NB4 (cell line): ENCODE data around the gene NCS1.

ENCODE experiments used
- DNase-seq: peaks from one replicate; pipeline ENCODE4 v3.0.0; 2010; ENCODE audit warnings: low read depth
- H3K4me3 ChIP-seq: one replicate; pipeline ENCODE4 v1.5.1; 2011; ENCODE audit warnings: mild to moderate bottlenecking, low read depth, low read length, moderate library complexity
- CTCF ChIP-seq: IDR thresholded peaks from one replicate; pipeline ENCODE4 v1.5.1; 2012; ENCODE audit warnings: low read depth, low read length
- MAX ChIP-seq: IDR thresholded peaks from 2 replicates; pipeline ENCODE4 v1.6.1; 2011; ENCODE audit warnings: low read depth, low read length
- MYC ChIP-seq: IDR thresholded peaks from 2 replicates; pipeline ENCODE4 v1.6.1; 2011; ENCODE audit warnings: low read depth, low read length
- POLR2A ChIP-seq: IDR thresholded peaks from 2 replicates; pipeline ENCODE4 v1.6.1; 2011; ENCODE audit warnings: mild to moderate bottlenecking; ENCODE audit not compliant: insufficient read length; ENCODE audit errors: extremely low read depth

Gene NCS1

GRCh38 chr9:130201399-130201873 lies 29.2 kb downstream of the NCS1 start:
- TF ChIP-seq MYC (no peak), CTCF (no peak), POLR2A (no peak), MAX (no peak)
- no peak overlapping the region for H3K4me3 ChIP-seq
- DNase-seq = no peak

- TF ChIP-seq MAX (no peak), CTCF (no peak), MYC (no peak), POLR2A (no peak)
- DNase-seq = no peak
- H3K4me3 ChIP-seq = no peak overlapping the region
Measured at GRCh38 chr9:130201974-130202373, 29.8 kb downstream of the NCS1 start.

- TF ChIP-seq CTCF (no peak), MYC (no peak), MAX (no peak), POLR2A (no peak)
- no peak for DNase-seq
- no peak overlapping the region for H3K4me3 ChIP-seq
Measured at GRCh38 chr9:130204341-130204740, 32.1 kb downstream of the NCS1 start.

- no peak for DNase-seq
- no peak overlapping the region for H3K4me3 ChIP-seq
- TF ChIP-seq MYC (no peak), MAX (no peak), CTCF (no peak), POLR2A (no peak)
Measured at GRCh38 chr9:130204959-130205358, 32.8 kb downstream of the NCS1 start.

GRCh38 chr9:130205912-130206311 lies 33.7 kb downstream of the NCS1 start:
- no peak overlapping the region for H3K4me3 ChIP-seq
- no peak for DNase-seq
- TF ChIP-seq MYC (no peak), MAX (no peak), CTCF (no peak), POLR2A (no peak)

GRCh38 chr9:130206579-130206978 lies 34.4 kb downstream of the NCS1 start:
- TF ChIP-seq POLR2A = no peak
- no peak overlapping the region for H3K4me3 ChIP-seq
- DNase-seq = no peak
